Prostate gland (tissue), 2 donors: ENCODE data around the gene ZCCHC24.

Experiments
- POLR2A ChIP-seq: fragments of 450-650 bp; IDR thresholded peaks from one replicate; pipeline ENCODE4 v1.6.1; 2016; ENCODE audit warnings: antibody characterized with exemption, mild to moderate bottlenecking
- POLR2AphosphoS5 ChIP-seq: sonication (generic); formaldehyde crosslinking; IDR thresholded peaks from one replicate; pipeline ENCODE4 v1.6.1; 2017; ENCODE audit warnings: antibody characterized with exemption
- TF ChIP-seq, protein P1 (sequence below), 4 experiments: fragments of 200-600 bp in 2 of 4; fragments of 450-650 bp in 2 of 4; sonication (generic) in 2 of 4; IDR thresholded peaks; 1 replicate in 3 of 4; 2 replicates in 1 of 4; pipeline ENCODE4 v1.5.1; 2016 to 2019; ENCODE audit warnings: antibody characterized with exemption in 4 of 4, mild to moderate bottlenecking in 2 of 4, moderate library complexity in 2 of 4

DNA sequence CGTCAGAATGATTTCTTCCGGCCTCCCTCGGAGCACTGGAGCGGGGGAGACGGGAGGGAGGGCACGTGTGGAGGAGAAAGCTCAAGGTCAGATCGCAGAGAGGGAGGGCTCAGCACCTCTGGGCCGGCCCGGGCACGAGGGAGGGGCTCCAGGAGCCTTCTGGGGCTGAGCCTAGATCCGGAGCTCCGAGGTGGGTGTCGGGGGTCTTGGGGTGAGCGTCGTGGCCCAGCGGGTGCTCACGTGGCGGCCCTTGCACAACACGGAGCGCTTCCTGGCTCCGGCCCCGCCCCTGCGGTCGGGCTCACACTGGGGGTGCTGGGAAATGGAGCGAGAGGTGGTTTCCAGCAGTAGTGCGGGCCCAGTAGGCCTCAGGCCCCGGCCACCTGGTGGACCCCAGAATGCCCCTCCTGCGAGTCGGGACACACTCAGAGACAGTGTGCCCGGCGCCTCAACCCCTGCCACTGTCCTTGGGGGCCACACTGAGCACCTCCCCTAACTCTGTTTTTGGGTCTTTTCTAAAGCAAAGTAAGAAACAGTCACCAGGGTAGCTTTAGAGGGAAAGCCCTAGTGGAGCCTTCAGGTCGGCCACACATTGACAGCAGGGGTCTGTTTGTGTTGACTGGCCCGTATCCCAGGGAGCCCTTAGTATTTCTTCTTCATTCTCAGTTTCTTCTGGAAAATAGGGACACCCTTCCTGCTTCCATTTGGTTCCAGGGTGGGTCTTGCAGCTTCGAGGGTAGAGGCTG, 97.4 kb downstream of the ZCCHC24 start:
- TF ChIP-seq, protein P1, sequence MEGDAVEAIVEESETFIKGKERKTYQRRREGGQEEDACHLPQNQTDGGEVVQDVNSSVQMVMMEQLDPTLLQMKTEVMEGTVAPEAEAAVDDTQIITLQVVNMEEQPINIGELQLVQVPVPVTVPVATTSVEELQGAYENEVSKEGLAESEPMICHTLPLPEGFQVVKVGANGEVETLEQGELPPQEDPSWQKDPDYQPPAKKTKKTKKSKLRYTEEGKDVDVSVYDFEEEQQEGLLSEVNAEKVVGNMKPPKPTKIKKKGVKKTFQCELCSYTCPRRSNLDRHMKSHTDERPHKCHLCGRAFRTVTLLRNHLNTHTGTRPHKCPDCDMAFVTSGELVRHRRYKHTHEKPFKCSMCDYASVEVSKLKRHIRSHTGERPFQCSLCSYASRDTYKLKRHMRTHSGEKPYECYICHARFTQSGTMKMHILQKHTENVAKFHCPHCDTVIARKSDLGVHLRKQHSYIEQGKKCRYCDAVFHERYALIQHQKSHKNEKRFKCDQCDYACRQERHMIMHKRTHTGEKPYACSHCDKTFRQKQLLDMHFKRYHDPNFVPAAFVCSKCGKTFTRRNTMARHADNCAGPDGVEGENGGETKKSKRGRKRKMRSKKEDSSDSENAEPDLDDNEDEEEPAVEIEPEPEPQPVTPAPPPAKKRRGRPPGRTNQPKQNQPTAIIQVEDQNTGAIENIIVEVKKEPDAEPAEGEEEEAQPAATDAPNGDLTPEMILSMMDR (IDR thresholded peaks at IDR 0.05): peak in 1 of 4 experiments; percentile 17
- TF ChIP-seq POLR2AphosphoS5 (peak; percentile 48), POLR2A (no peak)
